ENCODE measurements around the gene CYTH3.

CYTH3 gene

GRCh38 chr7:6165521-6166320, 106.7 kb downstream of the CYTH3 start:
- no peak for DNase-seq (ENCODE audit: low read depth in 2 of 2)

- DNase-seq (ENCODE audit: low read depth in 2 of 2), result no peak
These were observed 107.3 kb downstream of the CYTH3 start for GRCh38 chr7:6165075-6165474.

DNA sequence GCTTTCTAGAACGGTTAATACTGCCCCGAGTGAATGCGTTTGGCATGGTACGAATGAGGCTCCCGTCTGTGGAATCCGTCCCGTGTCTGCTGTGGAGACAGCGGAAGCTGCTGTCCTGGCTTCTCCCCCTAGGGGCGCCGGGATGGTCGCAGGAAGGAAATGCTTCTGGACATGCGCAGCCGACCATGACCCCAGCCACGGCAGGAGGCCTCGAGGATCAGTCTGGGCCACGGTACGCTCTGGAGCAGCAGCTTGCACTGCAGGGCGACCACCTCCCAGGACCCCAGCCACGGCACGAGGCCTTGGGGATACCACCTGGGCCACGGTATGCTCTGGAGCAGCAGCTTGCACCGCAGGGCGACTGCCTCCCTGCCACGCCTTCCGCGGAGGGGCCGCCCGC, 107.9 kb downstream of the CYTH3 start:
- DNase-seq (ENCODE audit: low read depth in 2 of 2), result no peak

GRCh38 chr7:6164010-6164409, 108.4 kb downstream of the CYTH3 start:
- no peak for DNase-seq (ENCODE audit: low read depth in 2 of 2)

GRCh38 chr7:6163402-6163801, 109.0 kb downstream of the CYTH3 start:
- DNase-seq (ENCODE audit: low read depth in 2 of 2), result no peak

GRCh38 chr7:6162650-6163366, 109.6 kb downstream of the CYTH3 start:
- DNase-seq (ENCODE audit: low read depth in 2 of 2), result no peak

DNA sequence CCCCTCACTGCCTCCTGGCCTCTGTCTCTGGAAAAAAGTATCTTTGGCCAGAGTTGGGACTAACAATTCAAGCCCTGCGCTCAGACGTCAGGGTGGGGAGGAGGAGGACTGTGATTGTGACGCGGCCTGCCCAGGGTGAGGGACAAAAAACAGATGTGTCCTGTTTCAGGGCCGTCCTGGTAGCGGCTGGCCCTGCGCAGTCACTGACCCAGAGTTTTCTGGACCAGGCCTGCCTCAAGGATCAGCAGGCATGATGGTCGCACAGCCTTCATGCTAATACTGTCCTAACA, 110.1 kb downstream of the CYTH3 start:
- DNase-seq (ENCODE audit: low read depth in 2 of 2), result no peak

- no peak for DNase-seq (ENCODE audit: low read depth in 2 of 2)
These were observed 110.7 kb downstream of the CYTH3 start for GRCh38 chr7:6161463-6162330.

DNA sequence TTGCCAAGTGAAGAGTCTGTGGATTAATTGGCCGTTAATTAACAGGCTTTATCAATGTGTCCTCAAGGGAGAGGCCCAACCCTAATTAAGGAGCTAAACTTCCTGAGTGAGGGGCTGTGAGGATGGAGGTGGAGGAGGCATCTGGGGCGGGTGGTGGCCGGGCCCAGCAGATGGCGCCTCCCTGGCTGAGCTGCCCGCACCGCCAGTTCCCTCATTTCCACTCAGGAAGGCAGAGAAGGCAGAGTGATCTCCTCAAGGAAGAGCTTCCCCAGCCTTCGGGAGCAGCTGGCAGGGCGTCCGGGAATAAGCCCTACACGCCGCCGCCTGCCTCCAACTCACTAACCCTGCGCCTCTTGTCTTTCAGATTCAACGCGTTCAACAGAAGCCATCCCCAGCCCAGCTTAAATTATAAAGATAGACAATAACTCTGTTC, 112.2 kb downstream of the CYTH3 start:
- no peak for DNase-seq (ENCODE audit: low read depth in 2 of 2)

DNA sequence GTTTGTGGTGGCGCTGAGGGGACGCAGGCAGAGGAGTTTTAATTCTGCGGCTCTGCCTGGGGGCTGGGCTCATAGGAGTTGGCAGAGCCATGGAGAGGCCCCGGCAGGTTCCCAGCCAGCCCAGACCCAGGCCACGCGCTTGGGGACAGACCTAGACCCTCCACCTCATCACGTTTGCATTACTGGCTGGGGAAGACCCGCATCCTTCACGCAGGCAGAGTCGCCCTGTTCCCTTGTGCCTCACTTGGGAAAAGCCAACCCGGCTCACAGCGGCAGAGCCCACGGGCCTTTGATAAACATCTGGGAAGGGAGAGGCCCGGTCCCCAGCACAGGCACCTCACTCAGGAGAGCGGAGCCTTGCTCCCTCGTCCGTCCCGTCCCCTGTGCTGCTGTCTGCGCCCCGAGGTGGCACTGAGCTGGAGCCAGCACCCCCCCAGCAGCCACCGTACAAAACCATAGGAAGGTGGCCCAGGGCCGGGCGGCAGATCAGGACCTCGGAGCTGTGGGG, 112.8 kb downstream of the CYTH3 start:
- no peak for DNase-seq (ENCODE audit: low read depth in 2 of 2)

DNA sequence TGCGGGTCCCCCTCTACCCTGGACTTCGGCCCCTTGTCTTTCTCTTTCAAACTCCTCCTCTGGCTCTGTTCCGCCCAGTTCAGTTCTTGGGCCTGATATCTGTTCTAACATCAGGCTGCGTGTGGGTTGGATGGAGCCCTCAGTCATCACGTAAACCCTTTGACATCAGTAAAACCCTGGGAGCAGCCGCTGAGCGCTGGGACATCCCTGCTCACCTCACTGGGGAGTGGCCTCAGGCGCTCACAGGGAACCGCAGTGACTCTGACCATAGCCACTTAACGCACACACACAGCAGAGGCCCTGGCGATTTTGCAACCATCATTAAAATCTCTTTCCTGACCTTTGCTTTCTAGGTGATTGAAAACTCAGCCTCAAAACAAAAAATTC, 113.3 kb downstream of the CYTH3 start:
- no peak for DNase-seq (ENCODE audit: low read depth in 2 of 2)

DNA sequence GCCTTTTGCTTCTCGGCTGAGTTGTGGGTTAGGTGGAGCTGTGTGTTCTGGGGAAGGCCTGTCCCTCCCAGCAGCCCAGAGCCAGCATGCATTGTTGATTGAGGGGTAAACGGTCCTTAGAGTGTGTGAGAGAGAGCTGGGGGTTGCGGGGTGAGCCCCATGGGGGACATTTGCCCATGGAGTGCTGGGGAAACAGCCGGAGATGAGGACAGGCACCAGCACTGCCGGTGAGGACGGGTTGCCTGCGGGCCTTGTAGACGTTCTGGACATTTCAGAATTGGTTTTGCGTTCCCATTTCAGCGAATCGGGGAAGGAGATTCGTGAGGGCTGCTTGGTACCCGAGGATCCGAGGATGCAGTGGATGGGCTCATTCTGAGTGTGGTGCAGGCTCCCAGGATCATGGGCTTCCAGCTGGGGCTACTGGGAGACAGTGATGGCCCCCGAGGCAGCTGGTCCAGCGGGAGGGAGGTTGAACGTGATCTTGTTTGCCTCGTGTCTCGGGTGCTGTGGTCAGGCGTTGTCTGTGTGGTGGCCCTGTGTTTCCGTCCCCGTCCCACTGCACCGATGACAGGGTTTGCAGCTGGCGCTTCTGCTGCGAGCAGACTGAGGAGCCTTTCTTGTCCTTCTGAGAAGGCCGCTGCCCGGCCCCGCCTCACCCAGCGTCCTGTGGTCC, 113.9 kb downstream of the CYTH3 start:
- no peak for DNase-seq (ENCODE audit: low read depth in 2 of 2)

- DNase-seq (ENCODE audit: low read depth in 2 of 2), result no peak
These were observed 114.6 kb downstream of the CYTH3 start for GRCh38 chr7:6157685-6158423.

GRCh38 chr7:6156734-6157133, 115.7 kb downstream of the CYTH3 start:
- DNase-seq (ENCODE audit: low read depth in 2 of 2), result no peak

GRCh38 chr7:6155596-6155995, 116.8 kb downstream of the CYTH3 start:
- no peak for DNase-seq (ENCODE audit: low read depth in 2 of 2)

DNA sequence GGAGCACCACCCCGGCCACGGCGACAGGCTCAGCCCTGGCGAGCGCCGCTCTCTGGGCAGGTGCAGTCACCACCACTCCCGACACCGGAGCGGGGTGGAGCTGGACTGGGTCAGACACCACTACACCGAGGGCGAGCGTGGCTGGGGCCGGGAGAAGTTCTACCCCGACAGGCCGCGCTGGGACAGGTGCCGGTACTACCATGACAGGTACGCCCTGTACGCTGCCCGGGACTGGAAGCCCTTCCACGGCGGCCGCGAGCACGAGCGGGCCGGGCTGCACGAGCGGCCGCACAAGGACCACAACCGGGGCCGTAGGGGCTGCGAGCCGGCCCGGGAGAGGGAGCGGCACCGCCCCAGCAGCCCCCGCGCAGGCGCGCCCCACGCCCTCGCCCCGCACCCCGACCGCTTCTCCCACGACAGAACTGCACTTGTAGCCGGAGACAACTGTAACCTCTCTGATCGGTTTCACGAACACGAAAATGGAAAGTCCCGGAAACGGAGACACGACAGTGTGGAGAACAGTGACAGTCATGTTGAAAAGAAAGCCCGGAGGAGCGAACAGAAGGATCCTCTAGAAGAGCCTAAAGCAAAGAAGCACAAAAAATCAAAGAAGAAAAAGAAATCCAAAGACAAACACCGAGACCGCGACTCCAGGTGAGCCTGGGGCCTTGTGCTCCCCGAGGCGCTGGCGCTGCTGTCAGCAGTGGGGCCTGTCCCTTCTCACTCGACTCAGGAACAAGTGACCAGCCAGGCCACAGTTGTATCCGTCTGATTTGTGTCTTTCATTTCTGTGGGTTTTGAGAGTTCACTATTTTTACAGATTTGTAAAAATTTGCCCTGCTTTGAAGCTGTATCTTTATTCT, 117.7 kb downstream of the CYTH3 start:
- DNase-seq (ENCODE audit: low read depth in 2 of 2), result no peak

GRCh38 chr7:6153646-6154541, 118.5 kb downstream of the CYTH3 start:
- no peak for DNase-seq (ENCODE audit: low read depth in 2 of 2)

DNA sequence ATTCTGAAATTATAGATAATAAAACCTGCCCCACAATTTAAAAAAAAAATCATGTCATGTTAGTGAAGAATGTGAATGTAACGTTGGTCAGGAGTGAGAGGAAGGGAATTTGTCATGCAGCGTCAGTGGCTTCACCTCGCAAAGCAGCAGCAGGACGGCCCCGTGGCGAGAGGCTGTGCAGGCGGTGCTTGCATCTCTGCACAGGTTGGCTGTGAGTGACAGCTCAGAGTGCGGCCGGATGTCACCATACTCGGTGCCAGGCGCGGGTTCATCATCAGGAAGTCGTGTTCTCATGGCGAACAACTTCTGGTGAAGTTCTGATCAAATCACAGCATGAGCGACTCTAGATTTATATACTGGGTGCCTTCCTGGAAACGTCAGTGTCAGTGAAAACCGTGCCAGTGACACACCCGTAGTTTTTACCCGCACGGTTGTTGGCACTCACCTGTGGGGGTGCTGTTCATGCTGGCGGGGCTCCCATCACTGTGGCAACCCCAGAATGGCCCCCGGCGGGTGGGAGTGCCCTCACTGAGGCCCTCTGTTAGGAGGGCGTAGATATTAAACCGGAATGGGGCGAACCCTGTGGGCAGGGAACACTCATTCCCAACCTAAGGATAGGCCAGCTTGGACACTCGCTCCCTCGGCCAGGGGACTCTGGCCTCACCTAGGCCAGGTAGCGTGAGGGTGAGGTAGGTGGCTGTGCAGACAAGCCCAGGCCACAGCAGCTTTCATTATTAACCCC, 120.3 kb downstream of the CYTH3 start:
- DNase-seq (ENCODE audit: low read depth in 2 of 2), result no peak
